Measurements from ENCODE around the gene KIRREL3.

KIRREL3 gene

GRCh38 chr11:126604461-126604860, 396.1 kb downstream of the KIRREL3 start:
- no peak for DNase-seq (ENCODE audit: low read depth in 1 of 2, low spot score in 1 of 2)

GRCh38 chr11:126603486-126603885, 397.1 kb downstream of the KIRREL3 start:
- DNase-seq (ENCODE audit: low read depth in 1 of 2, low spot score in 1 of 2) = no peak

- no peak for DNase-seq (ENCODE audit: low read depth in 1 of 2, low spot score in 1 of 2)
Measured at GRCh38 chr11:126602993-126603392, 397.6 kb downstream of the KIRREL3 start.

- DNase-seq (ENCODE audit: low read depth in 1 of 2, low spot score in 1 of 2) = no peak
Measured at GRCh38 chr11:126602349-126602940, 398.1 kb downstream of the KIRREL3 start.

GRCh38 chr11:126601550-126602215, 398.9 kb downstream of the KIRREL3 start:
- no peak for DNase-seq (ENCODE audit: low read depth in 1 of 2, low spot score in 1 of 2)

- no peak for DNase-seq (ENCODE audit: low read depth in 1 of 2, low spot score in 1 of 2)
Measured at GRCh38 chr11:126601136-126601535, 399.4 kb downstream of the KIRREL3 start.

- no peak for DNase-seq (ENCODE audit: low read depth in 1 of 2, low spot score in 1 of 2)
Measured at GRCh38 chr11:126599217-126599897, 401.2 kb downstream of the KIRREL3 start.

- no peak for DNase-seq (ENCODE audit: low read depth in 1 of 2, low spot score in 1 of 2)
Measured at GRCh38 chr11:126598344-126599216, 402.0 kb downstream of the KIRREL3 start.

GRCh38 chr11:126597041-126597440, 403.5 kb downstream of the KIRREL3 start:
- no peak for DNase-seq (ENCODE audit: low read depth in 1 of 2, low spot score in 1 of 2)

GRCh38 chr11:126596474-126596873, 404.1 kb downstream of the KIRREL3 start:
- no peak for DNase-seq (ENCODE audit: low read depth in 1 of 2, low spot score in 1 of 2)

GRCh38 chr11:126595560-126595959, 405.0 kb downstream of the KIRREL3 start:
- no peak for DNase-seq (ENCODE audit: low read depth in 1 of 2, low spot score in 1 of 2)

GRCh38 chr11:126594921-126595367, 405.6 kb downstream of the KIRREL3 start:
- DNase-seq (ENCODE audit: low read depth in 1 of 2, low spot score in 1 of 2) = no peak

- DNase-seq (ENCODE audit: low read depth in 1 of 2, low spot score in 1 of 2) = no peak
Measured at GRCh38 chr11:126592496-126593410, 407.8 kb downstream of the KIRREL3 start.

- DNase-seq (ENCODE audit: low read depth in 1 of 2, low spot score in 1 of 2) = no peak
Measured at GRCh38 chr11:126591966-126592489, 408.5 kb downstream of the KIRREL3 start.

- no peak for DNase-seq (ENCODE audit: low read depth in 1 of 2, low spot score in 1 of 2)
Measured at GRCh38 chr11:126589492-126589803, 411.1 kb downstream of the KIRREL3 start.

GRCh38 chr11:126588630-126589491, 411.7 kb downstream of the KIRREL3 start:
- DNase-seq (ENCODE audit: low read depth in 1 of 2, low spot score in 1 of 2) = no peak

GRCh38 chr11:126587541-126587940, 413.0 kb downstream of the KIRREL3 start:
- DNase-seq (ENCODE audit: low read depth in 1 of 2, low spot score in 1 of 2) = no peak

- no peak for DNase-seq (ENCODE audit: low read depth in 1 of 2, low spot score in 1 of 2)
Measured at GRCh38 chr11:126585774-126586491, 414.6 kb downstream of the KIRREL3 start.

- no peak for DNase-seq (ENCODE audit: low read depth in 1 of 2, low spot score in 1 of 2)
Measured at GRCh38 chr11:126585388-126585773, 415.2 kb downstream of the KIRREL3 start.
